Measurements from ENCODE around the gene C11orf97. TPM values are rescaled to one million over a fixed set of nuclear protein-coding genes. Genes with fewer than 3 reads are reported as not detected.
A peak's percentile ranks its signal among the peaks of the same experiment; 100 is the strongest.

C11orf97 gene
- total and polyA plus RNA-seq, 2 of the 13 experiments (the other 11 are each of a cell fraction or from before 2014, with no cell fraction given): 0.35 TPM; not detected in 1

- TF ChIP-seq PRMT3 (CRISPR knock-in tag; IDR thresholded peaks at IDR 0.05; ENCODE audit: borderline replicate concordance, low read depth) (no peak), ZNF281 (CRISPR knock-in tag; IDR thresholded peaks at IDR 0.05; ENCODE audit: borderline replicate concordance) (peak; percentile 46; the same call in 1 of the 2 replicates), THAP7 (CRISPR knock-in tag; IDR thresholded peaks at IDR 0.05) (no peak), GABPB1 (CRISPR knock-in tag; IDR thresholded peaks at IDR 0.05) (peak; percentile 47; the same call in 1 of the 2 replicates), ZNF326 (CRISPR knock-in tag; IDR thresholded peaks at IDR 0.05; ENCODE audit: borderline replicate concordance) (no peak), ZNF296 (CRISPR knock-in tag; conservative IDR thresholded peaks at IDR 0.05) (no peak), IRF2 (CRISPR knock-in tag; IDR thresholded peaks at IDR 0.05) (no peak), ZNF430 (CRISPR knock-in tag; IDR thresholded peaks at IDR 0.05) (0 out of 2 replicates have a peak, but pooled peaks have one; percentile 29), SNAPC5 (CRISPR knock-in tag; IDR thresholded peaks at IDR 0.05; ENCODE audit: borderline replicate concordance) (no peak), TAF1 (CRISPR knock-in tag; IDR thresholded peaks at IDR 0.05) (no peak), ZNF20 (CRISPR knock-in tag; IDR thresholded peaks at IDR 0.05) (no peak), ZFYVE20 (CRISPR knock-in tag; IDR thresholded peaks at IDR 0.05; ENCODE audit: borderline replicate concordance, low read depth) (no peak), ZNF614 (CRISPR knock-in tag; IDR thresholded peaks at IDR 0.05; ENCODE audit: borderline replicate concordance) (no peak), ZNF883 (CRISPR knock-in tag; IDR thresholded peaks at IDR 0.05; ENCODE audit: not compliant biosample characterization) (no peak)
These were observed at the start of gene C11orf97 (continued) for GRCh38 chr11:94511932-94512781.

All from HepG2 (cell line).